H1 (cell line): ENCODE results near the gene TWF2. TPM values are rescaled to one million over a fixed set of nuclear protein-coding genes. Genes with fewer than 3 reads are reported as not detected.

ENCODE experiments used
- CTCF ChIA-PET: fragments of 300-600 bp; sonication (Branson Sonifier 250); formaldehyde crosslinking; loops from one replicate; lab custom pipeline; 2021; ENCODE audit not compliant: partially characterized antibody; lab: Charles Lee
- POLR2A ChIA-PET: fragments of 300-600 bp; sonication (Branson Sonifier 250); formaldehyde crosslinking; loops from one replicate; lab custom pipeline; 2021; ENCODE audit warnings: inconsistent platforms; ENCODE audit not compliant: partially characterized antibody; lab: Charles Lee
- DNase-seq, 2 experiments: peaks; one replicate each; pipeline versions ENCODE4 v3.0.0 to v3.0.0-alpha.2; 2010 to 2022; ENCODE audit warnings: low spot score in 2 of 2, low read depth in 1 of 2, mixed read lengths in 1 of 2
- FAIRE-seq: peaks from 2 replicates; lab custom pipeline; 2011; peaks lifted over from hg19 to GRCh38; lab: Jason Lieb, UNC
- H2AFZ ChIP-seq: 2 replicates; pipeline ENCODE4 v1.8.1; 2012; ENCODE audit warnings: low read length, inconsistent platforms
- H2AK5ac ChIP-seq: 2 replicates; pipeline ENCODE4 v1.6.1; 2013; ENCODE audit warnings: low read depth, low read length
- H2BK120ac ChIP-seq: replicated peaks from 2 replicates; pipeline ENCODE3; 2013; ENCODE audit warnings: low read depth, low read length, inconsistent platforms
- H2BK12ac ChIP-seq: 2 replicates; pipeline ENCODE4 v1.6.1; 2013; ENCODE audit warnings: low read depth, low read length
- H2BK15ac ChIP-seq: 2 replicates; pipeline ENCODE4 v1.6.1; 2013; ENCODE audit warnings: low read length
- H2BK20ac ChIP-seq: 2 replicates; pipeline ENCODE4 v1.6.1; 2013; ENCODE audit warnings: low read length
- H2BK5ac ChIP-seq: 2 replicates; pipeline ENCODE4 v1.6.1; 2013; ENCODE audit warnings: low read depth, low read length
- H3K14ac ChIP-seq: 2 replicates; pipeline ENCODE4 v1.6.1; 2013; ENCODE audit warnings: inconsistent platforms; ENCODE audit not compliant: insufficient read length
- H3K18ac ChIP-seq: 2 replicates; pipeline ENCODE4 v1.6.1; 2013; ENCODE audit warnings: low read length; ENCODE audit errors: extremely low read depth
- H3K23ac ChIP-seq: 2 replicates; pipeline ENCODE4 v1.6.1; 2013; ENCODE audit warnings: inconsistent platforms; ENCODE audit not compliant: insufficient read length
- H3K23me2 ChIP-seq: 2 replicates; pipeline ENCODE4 v1.6.1; 2013; ENCODE audit warnings: low read depth, low read length
- H3K27ac ChIP-seq: 2 replicates; pipeline ENCODE4 v1.6.1; 2011; ENCODE audit warnings: low read depth, low read length, inconsistent platforms
- H3K27me3 ChIP-seq, 4 experiments: replicated peaks in 1 of 4; 1 replicate in 1 of 4; 2 replicates in 3 of 4; pipeline versions ENCODE4 v1.6.1 to v1.8.1; 2011 to 2013; ENCODE audit warnings: low read length in 3 of 4, mild to moderate bottlenecking in 3 of 4, inconsistent platforms in 2 of 4, mixed read lengths in 2 of 4, moderate library complexity in 1 of 4; ENCODE audit not compliant: control insufficient read depth in 3 of 4, insufficient read depth in 3 of 4; ENCODE audit errors: extremely low read depth in 1 of 4
- H3K36me3 ChIP-seq, 4 experiments: 2 replicates each; pipeline versions ENCODE4 v1.6.1 to v1.8.1; 2011 to 2013; ENCODE audit warnings: mild to moderate bottlenecking in 4 of 4, low read length in 3 of 4, moderate library complexity in 2 of 4, control low read depth in 1 of 4, inconsistent platforms in 1 of 4; ENCODE audit not compliant: insufficient read depth in 4 of 4, control insufficient read depth in 2 of 4
- H3K4ac ChIP-seq: replicated peaks from 2 replicates; pipeline ENCODE3; 2013; ENCODE audit warnings: low read length, low read depth, mixed read lengths, inconsistent platforms; ENCODE audit not compliant: insufficient read length
- H3K4me1 ChIP-seq, 4 experiments: replicated peaks in 1 of 4; 1 replicate in 1 of 4; 2 replicates in 3 of 4; pipeline versions ENCODE4 v1.6.1 to v1.8.1; 2011 to 2013; ENCODE audit warnings: low read length in 3 of 4, inconsistent platforms in 2 of 4, mixed read lengths in 1 of 4; ENCODE audit not compliant: insufficient read depth in 4 of 4, control insufficient read depth in 3 of 4
- H3K4me2 ChIP-seq, 2 experiments: 2 replicates each; pipeline versions ENCODE4 v1.6.1 to v1.8.1; 2011 to 2013; ENCODE audit warnings: low read depth in 2 of 2, low read length in 2 of 2, control low read depth in 1 of 2, inconsistent platforms in 1 of 2, mild to moderate bottlenecking in 1 of 2; ENCODE audit not compliant: insufficient read depth in 1 of 2
- H3K4me3 ChIP-seq, 4 experiments: fragments of 200-600, 300-600 bp in 1 of 4; sonication (generic), shearing (Covaris generic), sonication (Bioruptor Twin) in 1 of 4; 2 replicates each; pipeline versions ENCODE4 v1.5.1 to v1.8.1; 2011 to 2016; ENCODE audit warnings: low read length in 4 of 4, low read depth in 3 of 4, control low read depth in 2 of 4, inconsistent platforms in 2 of 4, mild to moderate bottlenecking in 2 of 4, mixed read lengths in 1 of 4, moderate library complexity in 1 of 4; ENCODE audit not compliant: insufficient read depth in 2 of 4; ENCODE audit errors: extremely low read depth in 1 of 4
- H3K56ac ChIP-seq: replicated peaks from 2 replicates; pipeline ENCODE3; 2013; ENCODE audit warnings: low read depth, mild to moderate bottlenecking, mixed read lengths, low read length, inconsistent platforms; ENCODE audit not compliant: insufficient read length
- H3K79me1 ChIP-seq: 2 replicates; pipeline ENCODE4 v1.6.1; 2013; ENCODE audit warnings: low read depth, low read length, control low read depth
- H3K79me2 ChIP-seq, 2 experiments: 2 replicates each; pipeline versions ENCODE4 v1.6.1 to v1.8.1; 2012 to 2013; ENCODE audit warnings: low read length in 2 of 2, mild to moderate bottlenecking in 2 of 2, inconsistent platforms in 1 of 2; ENCODE audit not compliant: insufficient read depth in 2 of 2, control insufficient read depth in 1 of 2
- H3K9ac ChIP-seq, 4 experiments: replicated peaks in 1 of 4; 1 replicate in 1 of 4; 2 replicates in 3 of 4; pipeline versions ENCODE4 v1.6.1 to v1.8.1; 2011 to 2013; ENCODE audit warnings: low read depth in 3 of 4, low read length in 3 of 4, control low read depth in 2 of 4, mild to moderate bottlenecking in 2 of 4, moderate library complexity in 2 of 4, inconsistent platforms in 1 of 4; ENCODE audit errors: extremely low read depth in 1 of 4
- H3K9me3 ChIP-seq, 2 experiments: 2 replicates each; pipeline versions ENCODE4 v1.6.1 to v1.8.1; 2012 to 2013; ENCODE audit warnings: mild to moderate bottlenecking in 2 of 2, moderate library complexity in 2 of 2, control low read depth in 1 of 2, inconsistent platforms in 1 of 2, low read depth in 1 of 2, low read length in 1 of 2, mixed read lengths in 1 of 2; ENCODE audit not compliant: insufficient read depth in 2 of 2
- H4K20me1 ChIP-seq, 2 experiments: replicated peaks in 1 of 2; 2 replicates each; pipeline versions ENCODE3 to v1.8.1; 2011 to 2013; ENCODE audit warnings: inconsistent platforms in 2 of 2, low read length in 2 of 2, mild to moderate bottlenecking in 1 of 2; ENCODE audit not compliant: insufficient read depth in 2 of 2, control insufficient read depth in 1 of 2
- H4K5ac ChIP-seq: 2 replicates; pipeline ENCODE4 v1.6.1; 2013; ENCODE audit warnings: low read length, low read depth, mixed read lengths, inconsistent platforms; ENCODE audit not compliant: insufficient read length
- H4K8ac ChIP-seq: 2 replicates; pipeline ENCODE4 v1.8.0; 2013; ENCODE audit warnings: mild to moderate bottlenecking, moderate library complexity, low read length, inconsistent platforms; ENCODE audit not compliant: insufficient read depth; ENCODE audit errors: extremely low read depth
- H4K91ac ChIP-seq: replicated peaks from 2 replicates; pipeline ENCODE3; 2013; ENCODE audit warnings: low read length, mixed read lengths, inconsistent platforms; ENCODE audit not compliant: insufficient read length
- ATF2 ChIP-seq: IDR thresholded peaks from 2 replicates; pipeline ENCODE4 v1.6.1; 2012; ENCODE audit warnings: low read length, inconsistent platforms
- KDM1A ChIP-seq: fragments of 200-600, 300-600 bp; sonication (generic); IDR thresholded peaks from 2 replicates; pipeline ENCODE4 v1.7.1; 2016; ENCODE audit warnings: mild to moderate bottlenecking, low read length, borderline replicate concordance
- PHF8 ChIP-seq: fragments of 200-600 bp; sonication (generic); conservative IDR thresholded peaks from 2 replicates; pipeline ENCODE4 v1.7.1; 2012; ENCODE audit warnings: low read depth, mild to moderate bottlenecking, inconsistent platforms, low read length, moderate library complexity
- WGBS, 2 experiments: shearing (Covaris generic) in 1 of 2; methylation state at CpG; one replicate each; pipeline versions ENCODE4 v1.1.6 to v1.1.7; 2013 to 2015; ENCODE audit warnings: low lambda C conversion rate in 2 of 2, mixed read lengths in 2 of 2, inconsistent platforms in 1 of 2, low coverage in 1 of 2, missing lambda C conversion rate in 1 of 2; ENCODE audit not compliant: insufficient replicate concordance in 2 of 2, insufficient coverage in 1 of 2, insufficient read length in 1 of 2; ENCODE audit errors: extremely low coverage in 1 of 2, missing lambda C conversion rate in 1 of 2; 5-methylcytosine and 5-hydroxymethylcytosine counted together
- polyA plus RNA-seq, 7 experiments: library from polyadenylated mRNA; depleted of rRNA in 3 of 7; stranded (reverse) in 5 of 7; unstranded in 2 of 7; fragments of >200 nt in 5 of 7; fragments of 200-250 nt in 2 of 7; gene quantifications; 1 replicate in 5 of 7; 2 replicates in 1 of 7; 4 replicates in 1 of 7; pipeline versions ENCODE4 v1.2.1 to v1.2.3, GENCODE V29; 2011 to 2013; ENCODE audit warnings: missing spikeins in 2 of 7, mixed read lengths in 2 of 7
- total RNA-seq: library from RNA; stranded (reverse); fragmentation: NEBNext Ultra II Directional; extraction: Animal tissue kit (Norgen Biotek cat#: 25700); gene quantifications from 2 replicates; pipeline ENCODE4 v1.2.1, GENCODE V29; 2021

Gene TWF2
- total and polyA plus RNA-seq, 2 of the 8 experiments (the other 6 are each of a cell fraction or from before 2014, with no cell fraction given), result 65.2 to 90.4 TPM

DNA sequence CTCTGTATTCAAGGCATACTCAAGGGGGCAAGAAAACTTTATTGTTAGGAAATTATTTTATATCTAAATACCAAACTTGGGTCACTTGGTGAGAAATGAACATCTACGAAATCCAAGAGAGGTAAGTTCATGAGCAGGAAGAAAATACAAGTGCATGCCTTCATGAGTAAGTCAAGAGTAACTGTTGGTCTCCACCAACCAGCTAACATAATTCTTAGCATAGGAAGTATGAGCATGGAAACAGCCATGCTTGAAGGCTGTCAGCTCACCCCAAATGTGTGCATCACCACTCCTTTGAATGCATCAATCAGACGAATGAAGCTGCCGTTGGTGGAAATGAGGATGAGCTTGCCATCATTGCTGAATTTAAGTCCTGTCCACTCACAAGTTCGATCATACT lies 20.5 kb upstream of the TWF2 start:
- Histone ChIP-seq H3K4me3 (no peak overlapping the region), H3K27me3 (no peaks in the 10 kb centered on the region), H3K14ac (no peak overlapping the region), H4K20me1 (peaks cover 3 to 15% of the 10 kb centered on the region in 2 experiments), H3K79me2 (peaks cover 0 to 9% of the 10 kb centered on the region in 2 experiments; a peak in 2 of 4 replicates), H3K18ac (no peak overlapping the region), H3K4me1 (no peaks in the 10 kb centered on the region), H2BK5ac (no peak overlapping the region), H3K56ac (no peak overlapping the region), H3K23me2 (no peaks in the 10 kb centered on the region), H4K91ac (no peak overlapping the region), H3K4me2 (no peak overlapping the region), H4K5ac (no peak overlapping the region), H2BK12ac (no peak overlapping the region), H2BK120ac (no peak overlapping the region), H4K8ac (no peak overlapping the region), H2AFZ (no peak overlapping the region), H3K23ac (no peak overlapping the region), H2BK20ac (no peak overlapping the region), H3K36me3 (peaks cover 45 to 92% (median 84%) of the 10 kb centered on the region in 4 experiments), H3K27ac (no peak overlapping the region), H3K9ac (no peak overlapping the region), H2BK15ac (no peak overlapping the region), H3K4ac (no peak overlapping the region), H2AK5ac (no peak overlapping the region), H3K79me1 (no peaks in the 10 kb centered on the region; the same call in 1 of the 2 replicates), H3K9me3 (no peaks in the 10 kb centered on the region)
- DNase-seq, result no peak
- CTCF ChIA-PET, result interaction anchor here (1.0 to 4.5 kb wide), 13 partner anchors 11 to 129 kb away, joined by 3 to 21 read pairs (median 4); partner anchors contain the start of gene WDR82
- 88% methylated on average over 4 of the region's 4 CpGs; no CpG with 5 or more reads in 1 of the 2 experiments for WGBS, 2 experiments
- FAIRE-seq, result no peak
- no peak for TF ChIP-seq ATF2
- no peak for TF ChIP-seq KDM1A
- TF ChIP-seq PHF8, result no peak
- POLR2A ChIA-PET, result interaction anchor here (0.7 to 3.1 kb wide), 2 partner anchors 10 to 19 kb away, joined by 4 to 20 read pairs; partner anchors contain the start of gene WDR82
